Stomach (tissue), 9 donors: ENCODE results near the gene GREM1. TPM values are rescaled to one million over a fixed set of nuclear protein-coding genes. Genes with fewer than 3 reads are reported as not detected.

Source experiments
- DNase-seq, 2 donors: peaks; one replicate each; pipeline versions ENCODE4 v3.0.0 to v3.0.0-alpha.2; 2013 to 2019
- H3K27ac ChIP-seq, 5 donors: fragments of 200-600 bp in 4 of 5; sonication (generic) in 4 of 5; one replicate each; pipeline ENCODE4 v1.5.1; 2013 to 2019; ENCODE audit warnings: mild to moderate bottlenecking in 1 of 5, moderate library complexity in 1 of 5
- H3K27me3 ChIP-seq, 3 donors: fragments of 200-600 bp; sonication (generic); one replicate each; pipeline ENCODE4 v1.5.1; 2017 to 2019; ENCODE audit warnings: mixed run types in 1 of 3
- H3K36me3 ChIP-seq, 4 donors: fragments of 200-600 bp; sonication (generic); 1 replicate in 3 of 4; 2 replicates in 1 of 4; pipeline ENCODE4 v1.5.1; 2016 to 2019
- H3K4me1 ChIP-seq, 4 donors: fragments of 200-600 bp; sonication (generic); one replicate each; pipeline ENCODE4 v1.5.1; 2016 to 2019
- H3K4me3 ChIP-seq, 4 donors: fragments of 200-600 bp; sonication (generic) in 3 of 4; one replicate each; pipeline ENCODE4 v1.5.1; 2016 to 2019; ENCODE audit warnings: mild to moderate bottlenecking in 1 of 4
- H3K9me3 ChIP-seq, 4 donors: fragments of 200-600 bp; sonication (generic); one replicate each; pipeline ENCODE4 v1.5.1; 2016 to 2019
- EP300 ChIP-seq: sonication (generic); formaldehyde crosslinking; IDR thresholded peaks from one replicate; pipeline ENCODE4 v1.6.1; 2017; ENCODE audit warnings: antibody characterized with exemption
- POLR2A ChIP-seq, 4 donors: fragments of 450-650 bp; IDR thresholded peaks; one replicate each; pipeline ENCODE4 v1.6.1; 2016; ENCODE audit warnings: antibody characterized with exemption in 4 of 4, control low read depth in 2 of 4, mild to moderate bottlenecking in 1 of 4, moderate library complexity in 1 of 4
- POLR2AphosphoS5 ChIP-seq, 3 donors: sonication (generic); formaldehyde crosslinking; IDR thresholded peaks; one replicate each; pipeline ENCODE4 v1.6.1; 2016; ENCODE audit warnings: antibody characterized with exemption in 3 of 3
- WGBS, 5 donors: extraction: QIAGEN DNeasy Blood & Tissue Kit in 3 of 5; methylation state at CpG; one replicate each; pipeline versions ENCODE4 v1.1.5 to v1.1.7; 2013 to 2018; 5-methylcytosine and 5-hydroxymethylcytosine counted together
- intact Hi-C: fragments of 100-400 bp; cut with DNase I; formaldehyde crosslinking; loops from one replicate; pipeline ENCODE4 v1.15.1; 2023; ENCODE audit warnings: low total_unique reads
- polyA plus RNA-seq, 3 donors: library from polyadenylated mRNA; stranded (reverse); fragments of 200-250 nt; gene quantifications; one replicate each; pipeline ENCODE4 v1.2.3, GENCODE V29; 2013
- total RNA-seq, 5 donors: library from RNA; depleted of rRNA; stranded (reverse); fragments of >200 nt; gene quantifications; one replicate each; pipeline versions ENCODE4 v1.1.0 to v1.2.3, GENCODE V29; 2014 to 2016
- TF ChIP-seq, protein P1 (sequence below), 7 experiments: fragments of 450-650 bp in 4 of 7; fragments of 200-600 bp in 3 of 7; sonication (generic) in 3 of 7; IDR thresholded peaks; one replicate each; pipeline ENCODE4 v1.5.1; 2016 to 2019; ENCODE audit warnings: antibody characterized with exemption in 7 of 7, control low read depth in 2 of 7, mild to moderate bottlenecking in 1 of 7
- donor health status: healthy with polysubstance abuse.
- donor health status: Bipolar disorder and iron deficiency.
- donor health status: healthy.

GREM1 gene
- total and polyA plus RNA-seq, 8 donors = 4.0 to 50.0 (median 13.8) TPM

GRCh38 chr15:32677238-32677750 is 40.5 kb upstream of the GREM1 start:
- WGBS, 5 donors = 49 to 67% (median 52%) methylated on average over 5 of the region's 5 CpGs
- Histone ChIP-seq H3K4me3 (no peak overlapping the region), H3K27me3 (no peaks in the 10 kb centered on the region), H3K27ac (no peak overlapping the region), H3K9me3 (no peaks in the 10 kb centered on the region), H3K36me3 (no peaks in the 10 kb centered on the region), H3K4me1 (peaks cover 0 to 12% (median 5%) of the 10 kb centered on the region in 4 donors)
- no peak for DNase-seq
- TF ChIP-seq, protein P1, sequence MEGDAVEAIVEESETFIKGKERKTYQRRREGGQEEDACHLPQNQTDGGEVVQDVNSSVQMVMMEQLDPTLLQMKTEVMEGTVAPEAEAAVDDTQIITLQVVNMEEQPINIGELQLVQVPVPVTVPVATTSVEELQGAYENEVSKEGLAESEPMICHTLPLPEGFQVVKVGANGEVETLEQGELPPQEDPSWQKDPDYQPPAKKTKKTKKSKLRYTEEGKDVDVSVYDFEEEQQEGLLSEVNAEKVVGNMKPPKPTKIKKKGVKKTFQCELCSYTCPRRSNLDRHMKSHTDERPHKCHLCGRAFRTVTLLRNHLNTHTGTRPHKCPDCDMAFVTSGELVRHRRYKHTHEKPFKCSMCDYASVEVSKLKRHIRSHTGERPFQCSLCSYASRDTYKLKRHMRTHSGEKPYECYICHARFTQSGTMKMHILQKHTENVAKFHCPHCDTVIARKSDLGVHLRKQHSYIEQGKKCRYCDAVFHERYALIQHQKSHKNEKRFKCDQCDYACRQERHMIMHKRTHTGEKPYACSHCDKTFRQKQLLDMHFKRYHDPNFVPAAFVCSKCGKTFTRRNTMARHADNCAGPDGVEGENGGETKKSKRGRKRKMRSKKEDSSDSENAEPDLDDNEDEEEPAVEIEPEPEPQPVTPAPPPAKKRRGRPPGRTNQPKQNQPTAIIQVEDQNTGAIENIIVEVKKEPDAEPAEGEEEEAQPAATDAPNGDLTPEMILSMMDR (IDR thresholded peaks at IDR 0.05) = no peak
- TF ChIP-seq EP300 = no peak
- TF ChIP-seq POLR2AphosphoS5 (IDR thresholded peaks at IDR 0.05) = no peak
- no peak for TF ChIP-seq POLR2A (IDR thresholded peaks at IDR 0.05)
- intact Hi-C loops = no loop called here

DNA sequence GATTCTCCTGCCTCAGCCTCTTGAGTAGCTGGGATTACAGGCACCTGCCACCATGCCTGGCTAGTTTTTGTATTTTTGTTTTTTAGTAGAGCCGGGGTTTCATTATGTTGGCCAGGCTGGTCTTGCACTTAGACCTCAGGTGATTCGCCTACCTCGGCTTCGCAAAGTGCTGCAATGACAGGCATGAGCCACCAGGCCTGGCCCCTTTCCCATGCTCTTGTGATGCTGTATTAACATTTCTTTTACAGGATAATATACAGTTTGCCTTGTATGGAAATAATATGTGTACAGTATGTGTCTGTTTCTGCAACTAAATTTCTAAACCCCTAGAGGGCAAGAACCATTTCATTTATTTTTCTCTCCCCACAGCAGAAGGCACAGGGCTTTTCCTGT is 38.5 kb upstream of the GREM1 start:
- 86 to 96% (median 94%) methylated on average over 4 of the region's 4 CpGs for WGBS, 5 donors
- Histone ChIP-seq H3K36me3 (no peaks in the 10 kb centered on the region), H3K4me1 (peaks cover 0 to 18% (median 8%) of the 10 kb centered on the region in 4 donors), H3K9me3 (no peaks in the 10 kb centered on the region), H3K4me3 (no peak overlapping the region), H3K27me3 (no peaks in the 10 kb centered on the region), H3K27ac (no peak overlapping the region)
- no peak for DNase-seq
- intact Hi-C loops = no loop called here
- TF ChIP-seq POLR2A (IDR thresholded peaks at IDR 0.05) = no peak
- no peak for TF ChIP-seq EP300
- TF ChIP-seq POLR2AphosphoS5 (IDR thresholded peaks at IDR 0.05) = no peak
- TF ChIP-seq, protein P1 (IDR thresholded peaks at IDR 0.05) = no peak

DNA sequence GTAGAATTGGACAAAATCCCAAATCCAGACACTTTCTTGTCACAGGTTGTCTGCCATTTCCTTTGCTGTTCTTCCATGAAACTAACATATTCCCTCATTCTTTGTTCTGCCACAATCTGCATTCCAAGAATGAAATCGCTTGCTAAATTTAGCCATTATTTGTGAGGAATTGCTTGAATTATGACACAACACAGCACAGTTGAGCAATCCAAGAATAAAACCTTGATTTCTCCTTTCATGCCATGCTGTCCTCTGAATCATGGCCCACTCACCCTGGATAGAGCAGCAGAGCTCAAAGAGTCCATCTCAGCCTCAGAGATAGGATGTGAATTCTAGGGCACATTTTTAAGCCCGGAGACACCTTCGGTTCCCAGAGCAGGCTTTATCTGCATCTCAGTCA is 35.2 kb upstream of the GREM1 start:
- Histone ChIP-seq H3K9me3 (no peaks in the 10 kb centered on the region), H3K4me3 (no peak overlapping the region), H3K27me3 (no peaks in the 10 kb centered on the region), H3K27ac (no peak overlapping the region), H3K36me3 (no peaks in the 10 kb centered on the region), H3K4me1 (peaks cover 0 to 10% (median 4%) of the 10 kb centered on the region in 4 donors)
- WGBS, 5 donors = 91 to 96% (median 92%) methylated on average over 3 of the region's 3 CpGs
- intact Hi-C loops = no loop called here
- no peak for TF ChIP-seq POLR2A (IDR thresholded peaks at IDR 0.05)
- TF ChIP-seq POLR2AphosphoS5 (IDR thresholded peaks at IDR 0.05) = peak in 1 of 3 donors; percentile 45
- TF ChIP-seq EP300 = no peak
- TF ChIP-seq, protein P1 (IDR thresholded peaks at IDR 0.05) = no peak
- DNase-seq = no peak

DNA sequence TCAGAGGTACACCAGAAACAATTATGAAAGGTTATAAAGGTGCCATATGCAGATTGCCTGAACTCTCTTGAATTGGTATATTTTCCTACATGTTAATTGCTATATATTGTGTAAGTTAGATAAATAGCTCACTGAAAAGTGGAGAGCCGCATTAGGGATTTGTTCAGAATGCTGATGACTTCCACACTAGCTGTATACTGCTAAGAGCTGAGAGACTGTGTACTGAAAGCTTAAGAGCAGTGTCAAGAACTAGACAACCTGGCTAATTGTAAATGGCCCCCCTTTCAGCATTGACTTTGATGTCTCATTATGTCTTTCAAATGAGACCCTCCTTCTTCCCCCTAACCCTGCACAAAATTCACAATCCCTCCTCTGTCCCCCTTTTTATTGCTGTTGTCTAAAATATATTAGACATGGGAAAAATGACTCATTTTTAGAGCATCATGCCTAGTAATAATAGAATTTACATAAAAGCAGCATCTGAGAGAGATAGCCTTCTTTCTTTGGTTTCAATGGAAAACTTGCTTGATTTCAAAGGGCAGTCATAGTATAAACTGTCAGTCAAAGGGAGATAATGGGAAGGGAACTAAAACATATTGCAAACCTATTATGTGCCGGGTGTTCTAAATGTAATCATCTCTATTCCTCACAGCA is 34.7 kb upstream of the GREM1 start:
- Histone ChIP-seq H3K4me1 (peaks cover 0 to 10% (median 4%) of the 10 kb centered on the region in 4 donors), H3K9me3 (no peaks in the 10 kb centered on the region), H3K36me3 (no peaks in the 10 kb centered on the region), H3K27ac (no peak overlapping the region), H3K4me3 (no peak overlapping the region), H3K27me3 (no peaks in the 10 kb centered on the region)
- WGBS, 5 donors = 86 to 96% (median 93%) methylated on average over 2 of the region's 2 CpGs
- intact Hi-C loops = no loop called here
- DNase-seq = no peak
- TF ChIP-seq, protein P1 (IDR thresholded peaks at IDR 0.05) = no peak
- TF ChIP-seq POLR2AphosphoS5 (IDR thresholded peaks at IDR 0.05) = no peak
- TF ChIP-seq EP300 = no peak
- no peak for TF ChIP-seq POLR2A (IDR thresholded peaks at IDR 0.05)
